Chondrocyte (in vitro differentiated cells): ENCODE data around the gene DLEC1. TPM values are rescaled to one million over a fixed set of nuclear protein-coding genes. Genes with fewer than 3 reads are reported as not detected.

Experiments
- DNase-seq: peaks from one replicate; pipeline ENCODE4 v3.0.0; 2021; ENCODE audit warnings: mixed read lengths, low spot score
- H3K27ac Mint-ChIP-seq: one replicate; pipeline ENCODE4 v1.8.0; 2021; ENCODE audit warnings: mild to moderate bottlenecking, moderate library complexity, mixed read lengths; ENCODE audit not compliant: unreplicated experiment
- H3K27me3 Mint-ChIP-seq: 2 replicates; pipeline ENCODE4 v1.8.0; 2021; ENCODE audit warnings: low read depth, mixed read lengths
- H3K36me3 Mint-ChIP-seq: 2 replicates; pipeline ENCODE4 v1.8.0; 2021; ENCODE audit warnings: low read depth, mixed read lengths
- H3K4me1 Mint-ChIP-seq: 2 replicates; pipeline ENCODE4 v1.8.0; 2021; ENCODE audit warnings: low read depth, mild to moderate bottlenecking, mixed read lengths
- H3K4me3 Mint-ChIP-seq: one replicate; pipeline ENCODE4 v1.8.0; 2021; ENCODE audit warnings: mild to moderate bottlenecking, moderate library complexity, mixed read lengths; ENCODE audit not compliant: unreplicated experiment
- H3K9me3 Mint-ChIP-seq: 2 replicates; pipeline ENCODE4 v1.8.0; 2021; ENCODE audit warnings: low read depth, mixed read lengths
- CTCF ChIP-seq: fragments of 200-600 bp; sonication (generic); IDR thresholded peaks from 2 replicates; pipeline ENCODE4 v1.5.0; 2021; ENCODE audit warnings: antibody characterized with exemption, mild to moderate bottlenecking, moderate library complexity
- total RNA-seq: library from RNA; stranded (reverse); gene quantifications from 3 replicates; pipeline ENCODE4 v1.2.1, GENCODE V29; 2021

Gene DLEC1
- total RNA-seq, 1 donor from 2014 or later, result 0.17 TPM

GRCh38 chr3:38125305-38126120 is 86.5 kb downstream of the DLEC1 start:
- Mint-ChIP-seq H3K36me3 (peaks cover 42% of the 10 kb centered on the region), H3K4me1 (no peaks in the 10 kb centered on the region), H3K27me3 (no peaks in the 10 kb centered on the region), H3K4me3 (no peak overlapping the region), H3K9me3 (no peaks in the 10 kb centered on the region), H3K27ac (no peak overlapping the region)
- DNase-seq, result no peak
- TF ChIP-seq CTCF, result no peak

- no peaks in the 10 kb centered on the region for H3K9me3 Mint-ChIP-seq
- no peak for TF ChIP-seq CTCF
These were observed 87.3 kb downstream of the DLEC1 start for GRCh38 chr3:38126121-38126892.

GRCh38 chr3:38127611-38128302 is 88.7 kb downstream of the DLEC1 start:
- DNase-seq, result no peak

More at GRCh38 chr3:38126121-38126892, 87.3 kb downstream of the DLEC1 start:
- no peak for DNase-seq
- H3K4me1 Mint-ChIP-seq, result no peaks in the 10 kb centered on the region
- H3K27ac Mint-ChIP-seq, result no peak overlapping the region
- no peaks in the 10 kb centered on the region for H3K27me3 Mint-ChIP-seq
- H3K4me3 Mint-ChIP-seq, result no peak overlapping the region
- peaks cover 44% of the 10 kb centered on the region for H3K36me3 Mint-ChIP-seq

GRCh38 chr3:38128303-38128655 is 89.3 kb downstream of the DLEC1 start:
- no peaks in the 10 kb centered on the region for H3K9me3 Mint-ChIP-seq
- no peaks in the 10 kb centered on the region for H3K4me1 Mint-ChIP-seq
- no peaks in the 10 kb centered on the region for H3K27me3 Mint-ChIP-seq
- no peak overlapping the region for H3K27ac Mint-ChIP-seq
- peaks cover 40% of the 10 kb centered on the region for H3K36me3 Mint-ChIP-seq
- TF ChIP-seq CTCF, result no peak
- H3K4me3 Mint-ChIP-seq, result no peak overlapping the region
- DNase-seq, result no peak

More at GRCh38 chr3:38127611-38128302, 88.7 kb downstream of the DLEC1 start:
- Mint-ChIP-seq H3K27ac (no peak overlapping the region), H3K9me3 (no peaks in the 10 kb centered on the region), H3K4me3 (no peak overlapping the region), H3K36me3 (peaks cover 41% of the 10 kb centered on the region), H3K27me3 (no peaks in the 10 kb centered on the region), H3K4me1 (no peaks in the 10 kb centered on the region)
- no peak for TF ChIP-seq CTCF

GRCh38 chr3:38129058-38129457 is 90.0 kb downstream of the DLEC1 start:
- H3K9me3 Mint-ChIP-seq, result no peaks in the 10 kb centered on the region
- H3K27me3 Mint-ChIP-seq, result no peaks in the 10 kb centered on the region
- peaks cover 42% of the 10 kb centered on the region for H3K36me3 Mint-ChIP-seq
- no peak for DNase-seq
- TF ChIP-seq CTCF, result no peak
- H3K4me1 Mint-ChIP-seq, result no peaks in the 10 kb centered on the region
- no peak overlapping the region for H3K4me3 Mint-ChIP-seq
- H3K27ac Mint-ChIP-seq, result no peak overlapping the region
